ENCODE results near the gene CNGA3.

Gene CNGA3

GRCh38 chr2:98378196-98378595 is 31.9 kb downstream of the CNGA3 start:
- no peak overlapping the region for H3K27ac ChIP-seq (ENCODE audit: low read depth, low read length, poor library complexity, severe bottlenecking)
- H3F3A ChIP-seq (ENCODE audit: insufficient read depth, low read length) = no peaks in the 10 kb centered on the region
- peaks cover 4% of the 10 kb centered on the region; the same call in 1 of the 2 replicates for H3K27me3 ChIP-seq (ENCODE audit: insufficient read depth, low read length)
- H3K9me2 ChIP-seq (ENCODE audit: low read depth, low read length) = no peaks in the 10 kb centered on the region
- no peak overlapping the region for H2AFZ ChIP-seq (ENCODE audit: low read length)
- H4K20me1 ChIP-seq (ENCODE audit: insufficient read depth, low read length) = no peaks in the 10 kb centered on the region
- no peak overlapping the region for H3K4me3 ChIP-seq (ENCODE audit: low read depth, low read length, poor library complexity, severe bottlenecking)
- H3K9me3 ChIP-seq (ENCODE audit: low read length) = no peaks in the 10 kb centered on the region
- no peaks in the 10 kb centered on the region for H3K79me2 ChIP-seq (ENCODE audit: insufficient read depth, low read length)
- H3K4me2 ChIP-seq (ENCODE audit: low read length) = no peak overlapping the region
- no peaks in the 10 kb centered on the region for H3K36me3 ChIP-seq (ENCODE audit: insufficient read depth, low read length)
- no peaks in the 10 kb centered on the region for H3K4me1 ChIP-seq (ENCODE audit: insufficient read depth, low read length, severe bottlenecking)
- no peak overlapping the region for H3K9ac ChIP-seq (ENCODE audit: low read length)
- TF ChIP-seq EZH2 (IDR thresholded peaks at IDR 0.05; ENCODE audit: borderline replicate concordance, low read length) (no peak), CTCF (IDR thresholded peaks at IDR 0.05; ENCODE audit: low read length) (no peak)

DNA sequence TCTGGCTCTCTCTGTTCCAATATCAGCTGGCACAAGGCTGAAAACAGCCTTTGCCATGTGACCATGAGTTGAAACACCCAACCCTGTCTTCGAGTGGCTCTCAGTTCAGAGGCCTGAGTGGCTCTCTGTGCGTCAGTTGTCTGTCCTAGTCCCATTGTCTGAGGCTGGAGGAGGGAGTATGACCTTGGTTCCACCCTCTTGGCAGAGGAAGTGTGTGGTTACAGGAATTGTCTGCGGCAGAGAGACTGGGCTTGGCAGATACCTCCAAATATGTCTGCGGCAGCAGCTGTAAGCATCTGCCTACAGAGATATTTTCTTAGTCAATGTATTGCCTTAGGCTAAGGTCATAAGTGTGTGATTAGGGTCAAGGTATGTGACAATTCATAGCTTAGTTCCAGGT is 32.6 kb downstream of the CNGA3 start:
- Histone ChIP-seq H3K4me3 (ENCODE audit: low read depth, low read length, poor library complexity, severe bottlenecking) (no peak overlapping the region), H3K4me1 (ENCODE audit: insufficient read depth, low read length, severe bottlenecking) (no peaks in the 10 kb centered on the region), H3K9me2 (ENCODE audit: low read depth, low read length) (no peaks in the 10 kb centered on the region), H4K20me1 (ENCODE audit: insufficient read depth, low read length) (no peaks in the 10 kb centered on the region), H2AFZ (ENCODE audit: low read length) (no peak overlapping the region), H3K9me3 (ENCODE audit: low read length) (no peaks in the 10 kb centered on the region), H3K4me2 (ENCODE audit: low read length) (no peak overlapping the region), H3F3A (ENCODE audit: insufficient read depth, low read length) (no peaks in the 10 kb centered on the region), H3K9ac (ENCODE audit: low read length) (no peak overlapping the region), H3K79me2 (ENCODE audit: insufficient read depth, low read length) (no peaks in the 10 kb centered on the region), H3K36me3 (ENCODE audit: insufficient read depth, low read length) (no peaks in the 10 kb centered on the region), H3K27ac (ENCODE audit: low read depth, low read length, poor library complexity, severe bottlenecking) (no peak overlapping the region), H3K27me3 (ENCODE audit: insufficient read depth, low read length) (peaks cover 4% of the 10 kb centered on the region; the same call in 1 of the 2 replicates)
- TF ChIP-seq EZH2 (IDR thresholded peaks at IDR 0.05; ENCODE audit: borderline replicate concordance, low read length) (no peak), CTCF (IDR thresholded peaks at IDR 0.05; ENCODE audit: low read length) (no peak)

DNA sequence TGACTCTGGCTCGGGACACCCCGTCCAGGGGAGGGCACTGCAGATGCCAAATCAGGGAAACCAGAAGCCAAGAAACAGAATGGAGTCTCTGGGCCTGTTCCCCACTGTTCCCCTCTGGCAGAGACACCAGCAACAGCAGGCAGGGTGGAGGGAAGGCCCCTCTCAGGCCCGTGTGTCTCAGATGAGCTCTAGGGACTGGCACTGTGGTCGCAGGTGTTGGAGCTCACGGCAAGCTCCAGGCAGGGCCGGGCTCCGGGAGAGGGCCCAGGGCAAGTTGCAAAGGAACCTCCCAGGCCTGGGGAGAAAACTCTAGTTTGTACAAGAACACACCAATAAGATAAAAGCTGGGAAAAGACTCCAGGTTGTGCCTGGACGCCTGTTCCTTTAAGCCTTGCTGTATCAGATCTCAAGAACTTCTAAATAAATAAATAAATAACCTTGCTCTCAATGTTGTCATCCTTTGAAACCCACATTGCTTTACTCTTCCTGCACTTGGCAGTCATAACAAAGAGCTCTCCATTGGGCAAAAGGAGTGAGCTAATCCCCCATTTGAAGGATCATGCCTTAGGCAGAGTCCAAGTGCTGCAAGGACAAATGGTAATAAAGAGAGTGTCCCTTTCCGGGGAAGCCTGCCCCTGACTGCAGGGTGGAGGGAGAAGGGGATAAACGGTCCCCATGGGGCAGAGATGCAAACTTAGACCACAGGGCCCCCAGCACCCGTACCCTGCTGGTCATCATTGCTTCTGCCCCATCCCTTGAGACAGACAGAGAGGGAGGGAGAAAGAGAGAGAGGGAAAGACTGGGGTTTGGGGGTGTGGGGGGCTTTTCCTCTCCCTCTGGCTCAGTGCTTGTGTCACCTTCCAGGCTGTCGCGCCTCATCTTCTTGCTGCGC is 33.3 kb downstream of the CNGA3 start:
- H3K9me2 ChIP-seq (ENCODE audit: low read depth, low read length) = no peaks in the 10 kb centered on the region
- no peaks in the 10 kb centered on the region for H3K9me3 ChIP-seq (ENCODE audit: low read length)
- no peaks in the 10 kb centered on the region for H3K4me1 ChIP-seq (ENCODE audit: insufficient read depth, low read length, severe bottlenecking)
- TF ChIP-seq CTCF (IDR thresholded peaks at IDR 0.05; ENCODE audit: low read length) (no peak), EZH2 (IDR thresholded peaks at IDR 0.05; ENCODE audit: borderline replicate concordance, low read length) (no peak)
- H2AFZ ChIP-seq (ENCODE audit: low read length) = no peak overlapping the region
- H3K4me2 ChIP-seq (ENCODE audit: low read length) = no peak overlapping the region
- no peaks in the 10 kb centered on the region for H3K79me2 ChIP-seq (ENCODE audit: insufficient read depth, low read length)
- H3K4me3 ChIP-seq (ENCODE audit: low read depth, low read length, poor library complexity, severe bottlenecking) = no peak overlapping the region
- peaks cover 4% of the 10 kb centered on the region; the same call in 1 of the 2 replicates for H3K27me3 ChIP-seq (ENCODE audit: insufficient read depth, low read length)
- H3K27ac ChIP-seq (ENCODE audit: low read depth, low read length, poor library complexity, severe bottlenecking) = no peak overlapping the region
- no peak overlapping the region for H3K9ac ChIP-seq (ENCODE audit: low read length)
- H3F3A ChIP-seq (ENCODE audit: insufficient read depth, low read length) = no peaks in the 10 kb centered on the region
- no peaks in the 10 kb centered on the region for H4K20me1 ChIP-seq (ENCODE audit: insufficient read depth, low read length)
- H3K36me3 ChIP-seq (ENCODE audit: insufficient read depth, low read length) = no peaks in the 10 kb centered on the region

All from OCI-LY1 (cell line).